GM10266 (cell line): ENCODE data around the gene SLC5A8.
"Not testable (repeated sequence)": the region's sequence is repeated elsewhere in the genome, so short reads cannot be mapped to it uniquely, and the experiment has no call there.

Experiments used
- DNase-seq: peaks from one replicate; pipeline ENCODE4 v3.0.0; 2012; ENCODE audit errors: extremely low spot score
- TF ChIP-seq, protein P1 (sequence below): IDR thresholded peaks from 2 replicates; pipeline ENCODE4 v1.5.1; 2012; ENCODE audit warnings: mild to moderate bottlenecking, low read depth; ENCODE audit not compliant: control insufficient read depth, insufficient read depth; ENCODE audit errors: missing control alignments

Gene SLC5A8

DNA sequence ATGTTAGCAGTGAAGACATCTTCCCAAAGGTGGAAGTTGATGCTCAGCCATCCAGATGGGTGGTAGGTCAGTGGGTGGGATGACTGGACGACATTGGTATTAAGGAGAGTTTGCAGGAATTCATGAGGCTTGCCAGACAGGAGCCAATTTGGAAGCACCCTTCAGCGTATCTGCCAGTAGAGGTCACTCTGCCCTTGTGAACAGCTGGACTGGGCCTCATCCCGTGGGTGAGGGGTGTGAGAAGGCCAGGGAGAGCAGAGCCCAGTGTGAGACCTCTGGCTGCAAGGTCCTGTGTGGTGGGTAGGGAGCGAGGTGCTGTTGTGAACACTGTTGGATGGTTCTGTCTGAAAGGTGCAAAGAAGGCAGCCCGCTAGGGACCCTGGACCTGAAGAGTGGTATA is 37.7 kb downstream of the SLC5A8 start:
- DNase-seq = no peak
- TF ChIP-seq, protein P1, sequence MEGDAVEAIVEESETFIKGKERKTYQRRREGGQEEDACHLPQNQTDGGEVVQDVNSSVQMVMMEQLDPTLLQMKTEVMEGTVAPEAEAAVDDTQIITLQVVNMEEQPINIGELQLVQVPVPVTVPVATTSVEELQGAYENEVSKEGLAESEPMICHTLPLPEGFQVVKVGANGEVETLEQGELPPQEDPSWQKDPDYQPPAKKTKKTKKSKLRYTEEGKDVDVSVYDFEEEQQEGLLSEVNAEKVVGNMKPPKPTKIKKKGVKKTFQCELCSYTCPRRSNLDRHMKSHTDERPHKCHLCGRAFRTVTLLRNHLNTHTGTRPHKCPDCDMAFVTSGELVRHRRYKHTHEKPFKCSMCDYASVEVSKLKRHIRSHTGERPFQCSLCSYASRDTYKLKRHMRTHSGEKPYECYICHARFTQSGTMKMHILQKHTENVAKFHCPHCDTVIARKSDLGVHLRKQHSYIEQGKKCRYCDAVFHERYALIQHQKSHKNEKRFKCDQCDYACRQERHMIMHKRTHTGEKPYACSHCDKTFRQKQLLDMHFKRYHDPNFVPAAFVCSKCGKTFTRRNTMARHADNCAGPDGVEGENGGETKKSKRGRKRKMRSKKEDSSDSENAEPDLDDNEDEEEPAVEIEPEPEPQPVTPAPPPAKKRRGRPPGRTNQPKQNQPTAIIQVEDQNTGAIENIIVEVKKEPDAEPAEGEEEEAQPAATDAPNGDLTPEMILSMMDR = no peak

DNA sequence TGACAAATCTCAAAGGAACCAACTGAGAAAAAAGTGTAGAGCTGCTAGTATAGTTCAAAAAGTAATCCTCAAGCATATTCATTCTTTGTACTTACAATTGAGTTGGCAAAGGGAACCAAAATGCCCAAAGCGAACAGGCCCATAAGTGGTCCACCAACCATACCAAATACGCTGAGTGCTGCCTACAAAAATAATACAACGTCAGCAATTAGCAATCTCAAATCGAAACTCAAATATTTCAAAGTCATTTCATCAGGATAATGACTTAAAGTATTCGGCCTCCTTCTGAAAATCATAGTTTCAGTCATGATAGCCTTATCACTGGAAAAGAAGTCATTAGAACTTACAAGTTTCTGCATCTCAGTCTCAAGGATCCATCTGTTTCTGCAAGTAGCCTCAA is 42.0 kb downstream of the SLC5A8 start:
- DNase-seq = no peak
- TF ChIP-seq, protein P1 = no peak

DNA sequence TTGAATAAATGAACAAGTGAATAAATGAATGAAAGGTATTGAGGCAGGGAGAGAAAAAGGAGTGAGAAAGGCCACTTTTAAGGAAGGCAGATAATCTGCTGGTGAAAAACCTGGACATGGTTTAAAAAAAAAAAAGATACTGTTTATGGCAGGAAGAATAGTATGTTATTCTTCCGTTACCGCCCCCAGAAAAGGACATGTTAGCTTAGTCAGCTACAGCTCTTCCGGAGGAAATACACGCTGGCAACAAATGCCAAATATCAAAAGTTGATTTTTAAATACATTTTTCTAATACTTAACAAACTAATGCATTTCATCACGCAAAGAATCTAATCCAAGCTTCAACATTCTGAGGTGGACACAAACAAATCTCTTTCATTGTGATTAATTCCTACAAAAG is 43.2 kb downstream of the SLC5A8 start:
- TF ChIP-seq, protein P1 = no peak
- DNase-seq = no peak

DNA sequence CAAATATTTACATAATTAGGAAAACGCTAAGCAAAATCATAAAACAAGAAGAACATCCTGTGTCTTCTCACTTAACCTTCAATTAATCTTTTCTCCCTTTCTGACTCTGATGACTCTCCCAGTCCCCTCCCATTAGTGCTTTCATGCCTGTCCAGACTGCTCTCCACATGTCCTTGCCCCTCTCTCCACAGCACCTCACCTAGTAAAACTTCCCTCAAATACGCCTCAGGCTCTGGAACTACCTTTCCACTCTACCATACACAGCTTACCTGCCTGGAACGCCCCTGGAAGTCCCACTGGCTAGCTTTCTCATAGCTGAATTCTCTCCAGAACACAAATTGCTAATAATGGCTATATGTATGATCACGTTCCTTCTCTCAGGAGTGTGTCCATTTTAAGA is 44.7 kb downstream of the SLC5A8 start:
- TF ChIP-seq, protein P1 = no peak

DNA sequence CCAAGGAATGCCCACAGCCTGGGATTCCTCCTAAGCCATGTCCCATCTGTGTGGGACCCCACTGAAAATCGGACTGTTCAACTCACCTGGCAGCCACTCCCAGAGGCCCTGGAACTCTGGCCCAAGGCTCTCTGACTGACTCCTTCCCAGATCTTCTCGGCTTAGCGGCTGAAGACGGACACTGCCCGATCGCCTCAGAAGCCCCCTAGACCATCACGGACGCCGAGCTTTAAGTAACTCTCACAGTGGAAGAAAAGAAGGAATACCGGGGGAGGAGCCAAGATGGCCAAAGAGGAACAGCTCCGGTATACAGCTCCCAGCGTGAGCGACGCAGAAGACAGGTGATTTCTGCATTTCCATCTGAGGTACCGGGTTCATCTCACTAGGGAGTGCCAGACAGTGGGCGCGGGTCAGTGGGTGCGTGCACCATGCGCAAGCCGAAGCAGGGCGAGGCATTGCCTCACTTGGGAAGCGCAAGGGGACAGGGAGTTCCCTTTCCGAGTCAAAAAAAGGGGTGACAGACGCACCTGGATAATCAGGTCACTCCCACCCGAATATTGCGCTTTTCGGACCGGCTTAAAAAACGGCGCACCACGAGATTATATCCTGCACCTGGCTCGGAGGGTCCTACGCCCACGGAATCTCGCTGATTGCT is 64.1 kb downstream of the SLC5A8 start:
- not testable (repeated sequence) for DNase-seq

More for the DNA sequence above, 44.7 kb downstream of the SLC5A8 start:
- DNase-seq = no peak

DNA sequence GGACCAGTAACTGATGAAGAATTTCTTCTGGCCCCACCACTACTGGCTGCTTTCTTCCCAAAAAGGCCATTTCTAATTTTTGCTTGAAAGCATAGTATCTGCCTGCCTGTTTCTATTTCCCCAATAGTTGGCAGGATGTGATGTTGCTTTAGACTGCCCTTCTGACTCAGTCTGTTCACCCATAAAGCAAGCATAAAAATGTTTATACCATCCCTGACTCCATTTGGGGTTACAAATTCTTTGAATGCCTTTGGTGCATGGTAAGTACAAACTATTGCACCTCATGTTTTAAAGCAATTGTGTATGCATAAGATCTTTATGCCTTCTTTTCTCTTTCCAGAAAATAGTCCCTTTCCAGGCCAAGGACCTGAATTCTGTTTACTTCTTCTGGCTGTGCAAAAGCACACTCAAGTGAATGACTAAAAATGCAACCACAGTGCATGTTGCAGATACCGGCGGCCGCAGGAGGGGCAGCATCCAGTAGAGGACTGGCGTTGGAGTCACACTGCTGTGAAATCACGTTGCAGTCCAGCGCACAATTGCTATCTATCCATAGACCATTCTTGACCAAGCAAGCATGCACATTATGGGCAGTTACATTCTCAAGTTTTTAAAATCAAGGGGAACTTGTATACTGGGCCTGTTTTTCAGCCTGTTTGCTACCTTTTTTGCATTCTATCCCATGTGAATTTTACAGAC is 82.4 kb downstream of the SLC5A8 start:
- TF ChIP-seq, protein P1 = no peak
- no peak for DNase-seq

DNA sequence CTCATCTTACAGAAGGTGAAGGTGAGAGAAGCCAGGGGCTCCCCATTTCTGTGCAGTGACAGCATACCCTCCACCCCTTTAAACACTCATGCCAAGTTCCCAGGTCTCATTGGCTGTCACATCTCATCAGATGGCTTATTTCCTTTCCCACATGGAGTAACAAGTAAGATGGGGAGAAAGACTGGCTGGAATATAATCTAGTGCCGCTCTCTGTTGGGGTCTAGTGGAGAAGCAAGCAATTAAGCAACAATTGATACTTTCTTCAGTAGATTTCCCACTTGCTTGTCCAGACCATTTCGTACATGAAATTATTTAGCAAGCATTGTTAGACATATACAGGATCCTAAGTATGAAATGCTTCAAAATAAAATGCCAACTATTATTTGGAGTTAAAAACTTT is 92.2 kb downstream of the SLC5A8 start:
- TF ChIP-seq, protein P1 = no peak
- no peak for DNase-seq
